Measurements from ENCODE around the gene PNPLA7.

DNA sequence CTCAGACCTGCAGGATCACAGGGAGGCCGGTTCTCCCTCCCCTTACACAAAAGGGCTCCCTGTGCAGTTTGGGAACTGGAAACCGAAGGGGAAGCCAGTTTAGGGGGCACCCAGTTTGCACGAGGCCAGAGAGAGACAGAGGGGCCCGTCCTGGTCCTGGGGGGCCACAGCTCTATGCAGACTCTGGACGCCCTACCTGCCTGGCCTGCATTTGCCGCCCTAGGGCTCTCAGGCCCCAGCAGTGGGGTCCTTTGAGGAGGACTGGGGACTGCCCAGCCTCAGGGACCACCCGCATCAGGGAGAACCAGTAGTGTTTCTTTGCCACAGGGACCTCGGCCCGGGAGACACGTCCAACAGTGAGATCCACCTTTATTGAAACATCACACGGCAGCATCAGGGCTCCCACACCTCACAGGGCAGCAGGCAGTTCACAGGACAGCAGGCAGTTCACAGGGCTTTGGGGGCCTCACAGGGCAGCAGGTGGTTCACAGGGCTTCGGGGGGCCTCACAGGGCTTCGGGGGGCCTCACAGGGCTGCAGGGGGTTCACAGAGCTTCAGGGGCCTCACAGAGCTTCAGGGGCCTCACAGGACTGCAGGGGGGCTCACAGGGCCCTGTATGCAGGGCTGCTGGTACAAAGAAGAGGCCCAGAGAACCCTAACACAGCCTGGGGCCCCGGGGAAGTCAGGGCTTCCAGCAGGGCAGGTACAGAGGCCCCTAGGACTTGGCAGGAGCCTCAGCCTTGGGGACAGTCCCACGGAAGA is 90.4 kb downstream of the PNPLA7 start:
- TF ChIP-seq, protein P1, sequence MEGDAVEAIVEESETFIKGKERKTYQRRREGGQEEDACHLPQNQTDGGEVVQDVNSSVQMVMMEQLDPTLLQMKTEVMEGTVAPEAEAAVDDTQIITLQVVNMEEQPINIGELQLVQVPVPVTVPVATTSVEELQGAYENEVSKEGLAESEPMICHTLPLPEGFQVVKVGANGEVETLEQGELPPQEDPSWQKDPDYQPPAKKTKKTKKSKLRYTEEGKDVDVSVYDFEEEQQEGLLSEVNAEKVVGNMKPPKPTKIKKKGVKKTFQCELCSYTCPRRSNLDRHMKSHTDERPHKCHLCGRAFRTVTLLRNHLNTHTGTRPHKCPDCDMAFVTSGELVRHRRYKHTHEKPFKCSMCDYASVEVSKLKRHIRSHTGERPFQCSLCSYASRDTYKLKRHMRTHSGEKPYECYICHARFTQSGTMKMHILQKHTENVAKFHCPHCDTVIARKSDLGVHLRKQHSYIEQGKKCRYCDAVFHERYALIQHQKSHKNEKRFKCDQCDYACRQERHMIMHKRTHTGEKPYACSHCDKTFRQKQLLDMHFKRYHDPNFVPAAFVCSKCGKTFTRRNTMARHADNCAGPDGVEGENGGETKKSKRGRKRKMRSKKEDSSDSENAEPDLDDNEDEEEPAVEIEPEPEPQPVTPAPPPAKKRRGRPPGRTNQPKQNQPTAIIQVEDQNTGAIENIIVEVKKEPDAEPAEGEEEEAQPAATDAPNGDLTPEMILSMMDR (conservative IDR thresholded peaks at IDR 0.05; ENCODE audit: low read depth, low read length), result no peak
- TF ChIP-seq EZH2 (IDR thresholded peaks at IDR 0.05; ENCODE audit: low read length, unreplicated experiment), result no peak
